GM21390 (cell line): ENCODE results near the gene ADGRF4.

Experiments
- ATAC-seq: cut with Tn5 transposase; IDR thresholded peaks from one replicate; pipeline ENCODE4 v1.9.1; 2021; ENCODE audit not compliant: unreplicated experiment

Gene ADGRF4

DNA sequence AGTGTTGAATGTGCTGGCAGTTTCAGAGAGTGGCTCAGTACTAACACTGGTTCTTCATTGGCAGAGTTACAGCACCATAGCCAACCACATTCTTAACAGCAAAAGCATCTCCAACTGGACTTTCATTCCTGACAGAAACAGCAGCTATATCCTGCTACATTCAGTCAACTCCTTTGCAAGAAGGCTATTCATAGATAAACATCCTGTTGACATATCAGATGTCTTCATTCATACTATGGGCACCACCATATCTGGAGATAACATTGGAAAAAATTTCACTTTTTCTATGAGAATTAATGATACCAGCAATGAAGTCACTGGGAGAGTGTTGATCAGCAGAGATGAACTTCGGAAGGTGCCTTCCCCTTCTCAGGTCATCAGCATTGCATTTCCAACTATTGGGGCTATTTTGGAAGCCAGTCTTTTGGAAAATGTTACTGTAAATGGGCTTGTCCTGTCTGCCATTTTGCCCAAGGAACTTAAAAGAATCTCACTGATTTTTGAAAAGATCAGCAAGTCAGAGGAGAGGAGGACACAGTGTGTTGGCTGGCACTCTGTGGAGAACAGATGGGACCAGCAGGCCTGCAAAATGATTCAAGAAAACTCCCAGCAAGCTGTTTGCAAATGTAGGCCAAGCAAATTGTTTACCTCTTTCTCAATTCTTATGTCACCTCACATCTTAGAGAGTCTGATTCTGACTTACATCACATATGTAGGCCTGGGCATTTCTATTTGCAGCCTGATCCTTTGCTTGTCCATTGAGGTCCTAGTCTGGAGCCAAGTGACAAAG is 17.0 kb upstream of the ADGRF4 start:
- no peak for ATAC-seq

DNA sequence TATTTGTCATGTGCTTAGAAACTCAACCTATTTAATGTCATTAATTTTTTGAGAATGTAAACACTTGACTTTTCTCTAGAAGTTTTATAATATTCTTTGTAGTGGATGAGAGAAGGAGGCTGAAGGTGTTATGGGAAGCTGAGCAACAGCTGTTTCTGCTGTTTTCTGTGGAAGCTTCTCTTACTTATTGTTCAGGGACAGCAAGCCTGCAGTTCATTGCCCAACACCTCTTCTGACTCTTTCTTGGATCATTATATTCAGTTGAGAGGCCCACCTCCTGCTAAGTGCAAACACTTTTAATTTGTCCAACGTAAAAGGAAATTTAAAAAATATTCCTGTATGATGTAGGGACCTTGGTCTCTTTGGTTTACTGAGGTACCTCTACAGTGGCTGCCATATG is 12.0 kb upstream of the ADGRF4 start:
- no peak for ATAC-seq

DNA sequence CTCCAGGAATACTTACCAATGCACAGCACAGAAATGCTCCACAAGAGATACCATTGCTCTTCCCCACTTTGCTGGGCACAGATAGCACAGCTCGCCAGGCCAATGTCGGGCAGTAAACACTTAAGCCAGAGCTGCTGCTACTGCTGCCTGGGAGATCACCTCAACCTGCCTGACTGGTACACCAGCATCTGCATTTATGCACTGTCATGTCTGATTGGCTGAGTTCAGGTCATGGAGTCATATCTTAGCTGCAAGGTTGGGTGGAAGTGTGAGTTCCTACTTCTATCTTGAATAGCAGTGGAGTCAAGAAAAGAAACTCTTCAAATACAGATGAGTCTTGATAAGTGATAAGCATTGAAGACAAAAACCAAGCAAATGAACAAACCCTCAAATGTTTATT is 10.9 kb upstream of the ADGRF4 start:
- no peak for ATAC-seq

DNA sequence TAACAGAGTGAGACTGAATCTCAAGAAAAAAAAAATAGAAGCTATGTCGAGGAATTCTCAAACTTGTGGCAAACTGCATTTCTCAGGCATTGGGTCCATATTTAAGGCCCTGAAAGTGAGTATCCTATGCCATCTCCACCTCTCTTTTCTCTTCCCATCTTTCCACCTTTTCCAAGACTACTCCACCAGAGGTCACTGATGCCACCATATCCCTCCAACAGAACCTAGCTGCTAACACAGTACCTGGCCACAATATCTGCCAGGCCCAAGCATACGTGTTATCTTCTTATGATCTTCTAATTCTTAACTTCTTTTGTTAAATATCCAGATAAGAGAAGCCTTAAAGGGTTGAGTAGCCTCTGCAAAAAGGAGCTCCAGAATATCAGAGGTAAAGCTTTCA is 8.2 kb upstream of the ADGRF4 start:
- no peak for ATAC-seq

DNA sequence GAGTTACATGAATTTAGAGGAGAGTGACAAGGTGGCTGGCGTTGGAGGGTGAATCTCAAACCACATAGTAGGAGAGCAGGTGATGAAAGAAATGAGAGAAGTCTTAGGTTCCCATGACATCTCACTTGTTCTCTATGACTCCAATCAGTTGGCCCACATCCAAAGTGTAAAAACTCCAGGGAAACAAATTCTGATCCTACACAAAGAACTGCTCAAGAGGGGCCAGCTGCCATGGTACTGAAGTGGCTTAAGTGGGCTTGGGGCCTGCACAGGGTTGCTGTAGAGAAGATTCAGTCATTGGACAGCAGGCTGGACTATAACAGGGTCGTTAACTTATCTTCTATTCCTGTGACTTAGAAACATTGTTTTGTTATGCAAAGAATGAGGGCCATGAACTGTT is 7.6 kb upstream of the ADGRF4 start:
- ATAC-seq = no peak

DNA sequence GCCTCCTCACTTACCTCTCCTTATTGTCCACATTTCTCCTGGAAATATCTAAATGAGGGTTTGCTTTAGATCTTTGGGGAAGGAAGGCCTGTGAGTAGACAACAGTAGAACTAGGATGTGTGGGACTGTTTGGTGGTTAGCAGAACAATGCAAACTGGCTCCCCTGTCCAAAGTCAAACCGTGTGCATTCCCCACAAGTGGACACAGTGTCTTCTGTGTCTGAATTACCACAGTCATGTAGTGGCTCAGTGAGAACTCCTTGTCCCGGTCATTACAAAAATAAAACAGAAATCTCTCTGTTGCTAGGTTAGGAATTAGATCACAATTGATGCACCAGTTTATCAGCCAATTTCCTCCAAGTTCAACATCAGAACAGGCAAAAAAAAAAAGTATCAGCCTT is 455 bp upstream of the ADGRF4 start:
- ATAC-seq = no peak

DNA sequence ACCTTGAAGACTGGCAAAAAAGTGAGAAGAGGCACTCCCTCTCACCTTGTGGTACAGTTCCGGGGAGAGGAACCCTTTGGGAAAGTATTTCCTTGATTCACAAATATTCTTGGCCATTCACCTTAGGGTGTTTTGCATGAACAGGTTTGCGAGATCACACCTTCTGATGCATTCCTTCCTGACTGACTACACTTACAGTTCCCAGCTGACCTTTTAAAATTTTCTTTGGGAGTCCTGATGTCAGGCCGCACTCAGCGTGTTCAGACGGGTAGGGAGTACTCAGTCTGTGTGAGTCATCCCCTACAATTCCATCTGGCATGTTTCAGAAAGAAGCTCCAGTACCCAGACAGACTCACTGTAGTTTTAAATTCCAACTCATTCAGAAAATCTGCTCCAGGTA is 1.7 kb downstream of the ADGRF4 start:
- no peak for ATAC-seq

DNA sequence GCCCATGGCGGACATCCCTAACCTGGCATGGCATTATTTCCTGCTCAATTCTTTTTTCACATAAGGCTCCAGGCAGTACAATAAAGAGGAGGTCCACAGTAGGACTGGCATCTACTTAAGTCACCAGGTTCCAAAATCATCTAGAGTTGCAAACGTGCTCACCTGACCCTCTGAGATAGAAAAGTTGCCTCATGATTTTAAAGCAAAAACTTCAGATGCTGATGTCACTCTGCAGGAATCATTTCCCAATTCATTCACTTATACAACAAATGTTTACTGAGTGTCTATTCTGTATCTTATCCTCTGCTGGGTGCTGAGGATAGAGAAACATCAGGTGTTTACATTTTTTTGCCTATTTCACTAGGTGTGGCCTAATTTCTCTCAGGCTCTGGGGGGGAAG is 2.2 kb downstream of the ADGRF4 start:
- ATAC-seq = no peak

DNA sequence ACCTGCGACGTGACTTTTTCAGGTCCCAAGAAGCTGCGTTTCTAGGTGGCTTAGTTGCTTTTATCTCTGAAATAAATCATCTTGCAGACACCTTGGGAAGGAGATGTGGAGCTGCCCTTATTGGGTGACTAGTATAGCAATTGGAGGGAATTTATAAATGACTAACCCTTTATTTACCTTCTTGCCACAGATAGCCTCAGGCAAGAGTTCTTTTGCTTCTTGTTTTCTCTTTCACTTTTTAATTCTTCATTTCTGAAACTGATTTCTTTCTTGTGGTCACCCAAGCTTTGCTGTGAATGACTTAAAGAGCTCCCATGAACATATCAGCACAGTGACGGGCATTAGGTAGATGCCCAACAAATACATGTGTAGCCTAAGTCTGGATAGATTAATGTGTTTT is 3.0 kb downstream of the ADGRF4 start:
- ATAC-seq = peak; percentile 98

DNA sequence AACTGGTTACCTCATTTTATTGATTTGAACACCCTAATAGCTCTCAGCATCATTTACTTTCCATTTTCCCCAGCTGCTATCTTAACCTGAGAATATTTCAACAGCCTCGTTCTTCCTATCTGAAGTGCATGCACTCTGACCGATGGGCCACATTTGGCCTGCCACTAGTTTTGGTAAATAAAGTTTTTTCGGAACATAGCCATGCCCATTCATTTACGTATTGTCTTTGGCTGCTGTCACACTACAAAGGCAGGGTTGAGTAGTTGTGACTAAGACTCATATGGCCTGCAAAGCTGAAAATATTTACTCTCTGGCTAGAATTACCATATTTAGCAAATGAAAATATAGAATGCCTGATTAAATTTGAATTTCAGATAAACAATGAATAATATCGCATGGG is 10.8 kb downstream of the ADGRF4 start:
- no peak for ATAC-seq

DNA sequence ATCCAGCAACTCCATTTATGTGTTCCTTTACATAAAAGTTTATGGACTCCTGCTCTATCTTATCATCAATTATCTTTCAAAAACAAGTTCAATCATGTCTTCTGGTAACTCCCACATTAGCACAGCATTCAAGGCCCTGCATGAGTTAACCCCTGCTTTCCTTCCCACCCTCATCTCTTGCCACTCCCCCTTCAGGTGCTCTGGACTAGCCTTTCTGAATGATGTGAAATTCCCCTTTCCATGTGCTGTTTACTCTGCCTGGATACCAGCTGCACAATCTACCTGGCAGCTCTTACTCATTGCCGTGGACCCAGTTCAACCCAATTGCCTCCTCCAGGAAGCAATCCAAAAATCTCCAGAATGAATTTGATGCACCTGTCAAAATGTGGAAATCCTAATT is 11.9 kb downstream of the ADGRF4 start:
- ATAC-seq = no peak

DNA sequence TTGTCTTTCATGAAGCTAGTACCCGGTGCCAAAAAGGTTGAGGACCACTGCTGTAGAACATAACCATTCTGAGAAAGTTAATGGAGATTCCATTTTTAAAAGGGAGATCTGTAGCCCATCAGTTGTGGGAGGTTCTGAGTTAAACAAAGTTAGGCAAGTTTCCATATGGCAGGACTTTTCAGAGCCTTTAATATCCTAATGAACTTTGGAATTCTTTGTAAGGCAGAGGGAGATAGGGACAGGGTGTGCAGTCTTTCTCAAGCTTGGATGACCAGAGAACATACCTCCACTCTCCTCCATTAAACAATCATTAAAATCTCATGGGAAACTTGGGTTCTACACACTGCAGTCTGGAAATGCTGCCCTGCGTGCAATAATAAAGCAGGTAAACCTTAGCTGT is 14.8 kb downstream of the ADGRF4 start:
- ATAC-seq = no peak

DNA sequence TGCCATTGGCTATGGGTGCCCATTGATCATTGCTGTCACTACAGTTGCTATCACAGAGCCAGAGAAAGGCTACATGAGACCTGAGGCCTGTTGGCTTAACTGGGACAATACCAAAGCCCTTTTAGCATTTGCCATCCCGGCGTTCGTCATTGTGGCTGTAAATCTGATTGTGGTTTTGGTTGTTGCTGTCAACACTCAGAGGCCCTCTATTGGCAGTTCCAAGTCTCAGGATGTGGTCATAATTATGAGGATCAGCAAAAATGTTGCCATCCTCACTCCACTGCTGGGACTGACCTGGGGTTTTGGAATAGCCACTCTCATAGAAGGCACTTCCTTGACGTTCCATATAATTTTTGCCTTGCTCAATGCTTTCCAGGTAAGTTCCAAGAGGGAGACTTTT is 16.4 kb downstream of the ADGRF4 start:
- ATAC-seq = no peak

DNA sequence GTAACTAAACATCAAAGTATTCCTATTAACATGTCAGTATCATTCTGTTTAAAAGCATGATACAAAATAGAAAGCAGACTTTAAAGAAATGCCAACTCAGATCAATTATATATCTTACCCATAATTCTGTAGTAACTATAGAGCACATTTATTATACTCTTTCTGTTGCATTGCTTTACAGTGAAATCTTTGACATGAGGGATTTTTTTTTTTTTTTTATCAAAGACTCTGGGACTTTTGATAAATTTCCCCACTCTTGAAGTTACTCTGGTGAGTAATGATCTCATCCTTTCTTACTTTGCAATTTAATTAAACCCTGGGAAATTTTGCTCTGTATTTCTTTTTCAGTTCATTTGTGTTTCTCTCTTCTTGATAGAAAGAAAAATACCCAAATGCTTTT is 17.4 kb downstream of the ADGRF4 start:
- no peak for ATAC-seq

DNA sequence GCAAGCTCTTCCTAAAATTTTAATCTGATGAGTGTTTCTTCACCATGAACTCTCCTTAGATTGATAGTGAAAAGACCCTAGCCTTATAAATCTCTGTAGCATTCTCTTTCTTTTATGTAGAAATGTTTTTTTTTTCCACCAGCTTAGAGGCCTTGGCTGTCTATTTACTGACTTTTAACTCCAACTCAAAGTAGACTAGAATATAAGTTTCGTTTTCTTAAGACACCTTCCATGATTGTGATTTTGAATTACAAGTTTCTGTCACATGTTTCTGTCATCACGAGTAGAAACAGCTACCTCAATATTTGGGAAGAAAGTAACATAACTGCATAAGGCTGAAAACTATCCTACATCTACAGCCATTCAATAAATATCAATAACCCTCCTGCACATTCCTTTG is 17.8 kb downstream of the ADGRF4 start:
- no peak for ATAC-seq

DNA sequence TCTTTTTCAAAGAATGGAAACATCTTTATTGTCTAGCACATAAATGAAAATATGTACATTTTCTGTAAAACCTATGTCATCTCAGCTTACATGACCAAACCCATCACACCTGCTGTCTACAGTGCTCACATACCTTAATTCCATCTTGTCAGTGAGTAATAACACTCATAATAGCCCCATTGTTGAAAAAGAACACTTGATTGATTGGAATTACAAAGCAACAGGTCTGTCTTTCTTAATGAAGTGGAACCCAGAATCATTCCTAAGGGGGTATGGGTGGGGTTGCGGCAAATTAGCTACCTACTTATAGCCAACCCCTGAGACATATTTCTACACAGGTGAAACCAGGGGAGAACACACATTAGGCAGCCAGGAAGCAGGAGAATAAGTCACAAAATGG is 20.2 kb downstream of the ADGRF4 start:
- ATAC-seq = no peak

DNA sequence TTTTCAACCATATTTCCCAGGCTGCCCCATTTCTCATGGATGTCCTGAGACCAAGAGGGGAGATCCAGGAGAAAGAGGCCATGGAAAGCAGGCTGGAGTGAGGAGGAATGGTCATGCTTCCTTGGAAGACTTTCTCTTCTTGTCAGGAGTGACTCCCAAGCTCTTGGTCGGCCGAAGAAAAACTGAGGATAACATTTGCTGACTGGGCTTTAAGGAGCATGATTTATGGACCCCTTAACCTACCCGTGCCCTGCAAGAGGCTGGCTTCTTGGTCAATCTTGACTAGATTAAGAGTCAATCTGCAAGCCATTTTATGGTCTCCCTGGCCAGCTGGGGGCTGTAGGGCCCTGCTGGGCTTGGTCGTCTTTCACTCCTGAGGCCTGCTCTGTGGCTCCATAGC is 22.8 kb downstream of the ADGRF4 start:
- no peak for ATAC-seq

DNA sequence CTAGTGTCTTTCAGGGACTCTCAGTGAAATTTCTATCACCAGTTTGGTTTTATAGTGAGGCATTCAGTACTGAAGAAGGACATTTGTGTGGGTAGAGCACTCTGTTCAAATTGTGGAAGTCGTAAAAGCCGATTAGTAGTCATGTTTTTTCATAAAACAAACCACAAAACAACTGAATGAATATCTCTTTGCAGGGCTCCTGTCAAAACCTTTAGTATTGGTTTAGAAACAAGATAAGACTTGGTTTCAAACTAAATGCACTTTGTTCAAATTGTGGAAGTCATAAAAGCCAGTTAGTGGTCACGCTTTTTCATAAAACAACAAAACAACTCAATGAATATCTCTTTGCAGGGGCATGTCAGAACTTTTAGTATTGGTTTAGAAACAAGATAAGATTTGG is 23.8 kb downstream of the ADGRF4 start:
- no peak for ATAC-seq

DNA sequence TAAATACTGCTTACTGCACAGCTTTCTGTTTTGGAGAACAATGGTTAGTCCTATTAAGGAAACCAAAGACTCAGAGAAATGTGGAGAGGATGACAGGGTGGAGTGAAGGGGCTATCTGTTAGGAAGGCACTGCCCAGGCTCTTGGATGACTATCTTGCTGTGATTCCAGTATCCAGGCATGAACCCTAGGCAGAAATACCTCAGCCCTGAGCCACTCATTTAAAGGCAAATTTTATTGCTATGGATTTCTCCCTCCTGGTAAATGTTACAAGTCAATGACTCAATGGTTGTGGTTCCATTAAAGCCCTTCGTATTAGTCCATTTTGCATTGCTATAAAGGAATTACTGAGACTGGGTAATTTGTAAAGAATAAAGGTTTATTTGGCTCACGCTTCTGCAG is 25.9 kb downstream of the ADGRF4 start:
- ATAC-seq = no peak

DNA sequence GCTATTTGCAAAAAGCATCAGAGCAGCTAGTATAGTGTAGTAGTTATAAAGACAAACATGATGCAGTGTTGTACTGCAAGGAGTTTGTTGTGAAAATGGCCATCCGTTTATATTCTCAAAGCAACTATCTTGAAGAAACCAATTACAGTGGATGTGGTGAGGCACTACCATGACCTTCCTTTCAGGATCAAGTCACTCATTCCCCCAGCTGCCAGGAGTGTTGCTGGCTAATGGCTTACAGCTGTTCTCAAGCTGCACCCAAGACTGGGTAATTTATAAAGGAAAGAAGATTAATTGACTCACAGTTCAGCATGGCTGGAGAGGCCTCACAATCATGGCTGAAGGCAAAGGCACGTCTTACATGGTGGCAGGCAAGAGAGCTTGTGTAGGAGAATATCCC is 29.0 kb downstream of the ADGRF4 start:
- ATAC-seq = no peak

DNA sequence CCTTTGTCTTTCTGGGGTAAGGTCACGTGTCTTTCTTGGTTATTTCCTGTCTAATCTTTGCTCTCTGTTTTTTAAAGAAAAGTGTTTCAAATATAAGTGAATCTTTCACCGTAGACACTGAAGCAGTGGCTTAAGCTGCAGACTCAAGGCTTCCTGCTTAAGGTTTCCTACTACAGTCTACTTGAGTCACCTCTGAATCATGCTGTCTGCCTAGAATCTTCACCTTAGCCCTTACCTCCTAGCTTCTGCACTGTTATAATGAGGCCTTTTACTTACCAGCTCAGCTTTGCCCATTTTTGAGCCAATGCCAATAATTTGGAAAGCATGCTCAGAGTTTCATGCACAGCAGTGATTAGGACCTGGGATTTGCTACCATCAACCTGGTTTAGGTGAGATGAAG is 30.6 kb downstream of the ADGRF4 start:
- no peak for ATAC-seq

DNA sequence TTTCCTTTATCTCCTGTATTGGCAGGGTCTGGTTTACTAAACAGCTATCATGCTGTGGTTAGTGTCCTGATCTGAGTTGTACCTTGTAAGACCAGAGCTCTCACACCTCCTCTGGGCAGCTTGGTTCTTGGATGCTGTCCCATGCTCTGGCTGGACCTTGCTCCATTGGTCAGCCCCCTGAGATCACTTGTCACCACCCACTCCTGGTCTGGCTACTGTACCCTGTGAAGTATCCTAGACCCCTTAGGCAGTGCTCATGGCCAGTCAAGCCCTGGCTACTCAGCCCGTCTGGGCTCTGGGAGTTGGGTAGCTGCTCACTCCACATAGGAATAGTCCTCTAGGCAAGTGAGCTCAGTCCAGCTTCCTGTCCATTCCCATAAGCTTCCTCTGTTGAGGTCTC is 31.1 kb downstream of the ADGRF4 start:
- no peak for ATAC-seq

DNA sequence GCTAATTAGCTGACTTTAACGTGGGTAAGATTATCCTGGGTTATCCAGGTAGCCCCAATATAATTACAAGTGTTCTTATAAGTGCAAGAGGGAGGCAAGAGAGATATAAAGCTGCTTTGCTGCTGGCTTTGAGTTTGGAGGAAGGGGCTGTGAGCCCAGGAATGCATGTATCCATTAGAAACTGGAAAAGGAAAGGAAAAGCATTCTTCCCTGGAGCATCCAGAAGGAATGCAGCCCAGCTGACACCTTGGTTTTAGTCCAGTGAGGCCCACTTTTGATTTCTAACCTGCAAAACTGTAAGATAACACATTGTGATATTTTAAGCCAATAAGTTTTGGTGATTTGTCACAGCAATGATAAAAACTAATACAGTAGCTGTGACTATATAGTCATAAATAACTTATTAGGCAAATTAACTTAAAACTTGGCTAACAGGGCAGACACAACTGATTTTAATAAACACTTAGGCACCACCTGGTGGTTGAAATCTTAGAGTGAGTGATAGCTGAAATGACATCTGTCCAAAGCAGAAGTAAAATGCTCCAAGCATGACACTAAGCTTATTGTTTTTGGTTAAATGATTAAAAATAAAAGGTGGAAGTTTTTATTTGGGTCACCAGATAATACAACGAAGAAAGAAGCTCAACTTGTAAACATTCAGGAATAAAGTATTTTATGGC is 35.6 kb downstream of the ADGRF4 start:
- peak; percentile 71 for ATAC-seq
